B cell (primary cell): Measurements from ENCODE around the gene ANKS1B.

Experiments used
- CTCF ChIP-seq: fragments of 200-600 bp; IDR thresholded peaks from one replicate; pipeline ENCODE4 v1.8.0; 2022; ENCODE audit warnings: antibody characterized with exemption, mild to moderate bottlenecking
- EZH2 ChIP-seq: IDR thresholded peaks from 2 replicates; pipeline ENCODE4 v1.6.1; 2012; ENCODE audit warnings: borderline replicate concordance, low read depth, mild to moderate bottlenecking, moderate library complexity, low read length; ENCODE audit not compliant: insufficient read depth, poor library complexity, severe bottlenecking

- TF ChIP-seq EZH2 = no peak
- no peak for TF ChIP-seq CTCF
Measured at GRCh38 chr12:99372257-99372920, 612.3 kb downstream of the ANKS1B start.
